ENCODE measurements around the gene SLC37A1. TPM values are rescaled to one million over a fixed set of nuclear protein-coding genes. Genes with fewer than 3 reads are reported as not detected.
A peak's percentile ranks its signal among the peaks of the same experiment; 100 is the strongest.

Gene SLC37A1
- total and polyA plus RNA-seq, 2 of the 13 experiments (the other 11 are each of a cell fraction or from before 2014, with no cell fraction given), result 0.22 to 0.40 TPM

DNA sequence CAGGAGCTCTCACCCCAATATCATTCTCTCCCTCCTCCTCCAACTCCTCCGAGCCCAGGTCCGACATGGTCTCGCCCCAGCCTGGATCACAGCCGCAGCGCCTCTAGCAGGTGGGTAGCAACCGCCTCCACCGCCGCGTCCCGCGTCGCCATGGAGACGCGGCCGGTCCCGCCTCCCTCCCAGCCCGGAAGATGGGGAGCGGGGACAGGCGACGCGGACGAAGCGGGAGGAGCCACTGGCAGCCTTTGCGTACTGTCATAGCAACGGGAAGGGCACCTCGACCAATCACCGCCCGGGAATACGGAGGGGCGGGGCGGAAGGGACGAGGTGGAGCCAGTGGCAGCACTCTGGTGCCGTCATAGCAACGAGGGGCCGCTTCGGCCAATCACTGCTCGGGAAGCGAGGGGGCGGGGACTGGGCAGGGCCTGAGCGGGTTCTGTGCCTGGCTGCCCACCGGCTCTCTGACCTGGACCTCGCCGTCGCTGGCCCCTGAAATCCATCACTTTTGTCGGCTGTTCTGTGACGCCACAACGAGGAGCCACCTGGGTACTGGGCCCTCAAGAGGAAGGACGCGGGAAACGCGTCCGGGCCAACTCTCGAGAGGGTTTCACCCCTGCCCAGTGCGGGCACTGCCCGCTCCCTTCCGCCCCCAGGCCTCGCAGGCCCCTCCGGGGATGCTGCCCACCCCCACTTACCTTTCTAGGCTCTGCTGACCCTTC, 17.4 kb upstream of the SLC37A1 start, which contains the start of gene RSPH1 (continued):
- TF ChIP-seq ZNF546 (CRISPR knock-in tag; conservative IDR thresholded peaks at IDR 0.05), result no peak
- no peak for TF ChIP-seq CBFB (CRISPR knock-in tag; IDR thresholded peaks at IDR 0.05)
- TF ChIP-seq HNF1B (CRISPR knock-in tag; IDR thresholded peaks at IDR 0.05), result 0 out of 2 replicates have a peak, but pooled peaks have one; percentile 55
- TF ChIP-seq ELF3 (CRISPR knock-in tag; IDR thresholded peaks at IDR 0.05), result 0 out of 2 replicates have a peak, but pooled peaks have one; percentile 40
- TF ChIP-seq, protein P1, sequence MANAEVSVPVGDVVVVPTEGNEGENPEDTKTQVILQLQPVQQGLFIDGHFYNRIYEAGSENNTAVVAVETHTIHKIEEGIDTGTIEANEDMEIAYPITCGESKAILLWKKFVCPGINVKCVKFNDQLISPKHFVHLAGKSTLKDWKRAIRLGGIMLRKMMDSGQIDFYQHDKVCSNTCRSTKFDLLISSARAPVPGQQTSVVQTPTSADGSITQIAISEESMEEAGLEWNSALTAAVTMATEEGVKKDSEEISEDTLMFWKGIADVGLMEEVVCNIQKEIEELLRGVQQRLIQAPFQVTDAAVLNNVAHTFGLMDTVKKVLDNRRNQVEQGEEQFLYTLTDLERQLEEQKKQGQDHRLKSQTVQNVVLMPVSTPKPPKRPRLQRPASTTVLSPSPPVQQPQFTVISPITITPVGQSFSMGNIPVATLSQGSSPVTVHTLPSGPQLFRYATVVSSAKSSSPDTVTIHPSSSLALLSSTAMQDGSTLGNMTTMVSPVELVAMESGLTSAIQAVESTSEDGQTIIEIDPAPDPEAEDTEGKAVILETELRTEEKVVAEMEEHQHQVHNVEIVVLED (CRISPR knock-in tag; IDR thresholded peaks at IDR 0.05; ENCODE audit: borderline replicate concordance), result peak; percentile 69; the same call in 1 of the 2 replicates
- TF ChIP-seq EEA1 (CRISPR knock-in tag; IDR thresholded peaks at IDR 0.05; ENCODE audit: borderline replicate concordance), result no peak
- TF ChIP-seq, protein P2, sequence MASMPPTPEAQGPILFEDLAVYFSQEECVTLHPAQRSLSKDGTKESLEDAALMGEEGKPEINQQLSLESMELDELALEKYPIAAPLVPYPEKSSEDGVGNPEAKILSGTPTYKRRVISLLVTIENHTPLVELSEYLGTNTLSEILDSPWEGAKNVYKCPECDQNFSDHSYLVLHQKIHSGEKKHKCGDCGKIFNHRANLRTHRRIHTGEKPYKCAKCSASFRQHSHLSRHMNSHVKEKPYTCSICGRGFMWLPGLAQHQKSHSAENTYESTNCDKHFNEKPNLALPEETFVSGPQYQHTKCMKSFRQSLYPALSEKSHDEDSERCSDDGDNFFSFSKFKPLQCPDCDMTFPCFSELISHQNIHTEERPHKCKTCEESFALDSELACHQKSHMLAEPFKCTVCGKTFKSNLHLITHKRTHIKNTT (CRISPR knock-in tag; IDR thresholded peaks at IDR 0.05), result no peak
- TF ChIP-seq POLR2A (IDR thresholded peaks at IDR 0.05; ENCODE audit: insufficient read depth in 1 of 2, low read depth in 2 of 2, low read length in 2 of 2), result no peak
- TF ChIP-seq ZBTB20 (CRISPR knock-in tag; IDR thresholded peaks at IDR 0.05; ENCODE audit: borderline replicate concordance, low read depth), result no peak
- TF ChIP-seq HOXD1 (CRISPR knock-in tag; IDR thresholded peaks at IDR 0.05), result no peak
- no peak for TF ChIP-seq ZBTB49 (CRISPR knock-in tag; IDR thresholded peaks at IDR 0.05; ENCODE audit: borderline replicate concordance)
- TF ChIP-seq MZF1 (CRISPR knock-in tag; IDR thresholded peaks at IDR 0.05; ENCODE audit: borderline replicate concordance), result no peak
- peak; percentile 36; the same call in 1 of the 2 replicates for TF ChIP-seq RXRA (CRISPR knock-in tag; IDR thresholded peaks at IDR 0.05)
- TF ChIP-seq, protein P3, sequence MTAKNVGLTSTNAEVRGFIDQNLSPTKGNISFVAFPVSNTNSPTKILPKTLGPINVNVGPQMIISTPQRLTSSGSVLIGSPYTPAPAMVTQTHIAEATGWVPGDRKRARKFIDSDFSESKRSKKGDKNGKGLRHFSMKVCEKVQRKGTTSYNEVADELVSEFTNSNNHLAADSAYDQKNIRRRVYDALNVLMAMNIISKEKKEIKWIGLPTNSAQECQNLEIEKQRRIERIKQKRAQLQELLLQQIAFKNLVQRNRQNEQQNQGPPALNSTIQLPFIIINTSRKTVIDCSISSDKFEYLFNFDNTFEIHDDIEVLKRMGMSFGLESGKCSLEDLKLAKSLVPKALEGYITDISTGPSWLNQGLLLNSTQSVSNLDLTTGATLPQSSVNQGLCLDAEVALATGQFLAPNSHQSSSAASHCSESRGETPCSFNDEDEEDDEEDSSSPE (CRISPR knock-in tag; IDR thresholded peaks at IDR 0.05), result peak; percentile 48; the same call in 1 of the 2 replicates
- TF ChIP-seq RFX1 (IDR thresholded peaks at IDR 0.05), result peak; percentile 99
- no peak for TF ChIP-seq ZNF513 (CRISPR knock-in tag; conservative IDR thresholded peaks at IDR 0.05)
- peak; percentile 72; the same call in 1 of the 2 replicates for TF ChIP-seq TGIF2 (CRISPR knock-in tag; IDR thresholded peaks at IDR 0.05)
- peak; percentile 49 for TF ChIP-seq ZFY (CRISPR knock-in tag; IDR thresholded peaks at IDR 0.05)
- no peak for TF ChIP-seq MIER3 (CRISPR knock-in tag; IDR thresholded peaks at IDR 0.05; ENCODE audit: borderline replicate concordance)
- TF ChIP-seq TEAD2 (CRISPR knock-in tag; IDR thresholded peaks at IDR 0.05), result 0 out of 2 replicates have a peak, but pooled peaks have one; percentile 24

All from HepG2 (cell line).